Measurements from ENCODE around the gene KRTAP8-1.

Gene KRTAP8-1

GRCh38 chr21:30818837-30819610 is 6.0 kb upstream of the KRTAP8-1 start:
- DNase-seq (ENCODE audit: low read depth in 1 of 2, low spot score in 1 of 2), result no peak
- Histone ChIP-seq H3K27ac (replicated peaks) (no peak overlapping the region), H3K27me3 (ENCODE audit: insufficient read depth, poor library complexity, severe bottlenecking) (no peaks in the 10 kb centered on the region), H3K4me3 (replicated peaks; ENCODE audit: insufficient read depth, low read length) (no peak overlapping the region)
- no peak for TF ChIP-seq CTCF (IDR thresholded peaks at IDR 0.05; ENCODE audit: insufficient read depth, low read length)
- no peak for TF ChIP-seq SPI1 (IDR thresholded peaks at IDR 0.05; ENCODE audit: borderline replicate concordance, low read depth)
- no peak for TF ChIP-seq GABPA (IDR thresholded peaks at IDR 0.05; ENCODE audit: low read depth)
- no peak for TF ChIP-seq POLR2AphosphoS5 (IDR thresholded peaks at IDR 0.05; ENCODE audit: low read depth)
- no peak for TF ChIP-seq REST (IDR thresholded peaks at IDR 0.05; ENCODE audit: insufficient replicate concordance, low read depth)

- no peak for TF ChIP-seq SPI1 (IDR thresholded peaks at IDR 0.05; ENCODE audit: borderline replicate concordance, low read depth)
- TF ChIP-seq GABPA (IDR thresholded peaks at IDR 0.05; ENCODE audit: low read depth), result no peak
- no peak for TF ChIP-seq REST (IDR thresholded peaks at IDR 0.05; ENCODE audit: insufficient replicate concordance, low read depth)
- no peak overlapping the region for H3K27ac ChIP-seq (replicated peaks)
- no peak for DNase-seq (ENCODE audit: low read depth in 1 of 2, low spot score in 1 of 2)
- no peaks in the 10 kb centered on the region for H3K27me3 ChIP-seq (ENCODE audit: insufficient read depth, poor library complexity, severe bottlenecking)
- H3K4me3 ChIP-seq (replicated peaks; ENCODE audit: insufficient read depth, low read length), result no peak overlapping the region
Measured at GRCh38 chr21:30800605-30801004, 12.5 kb downstream of the KRTAP8-1 start.

GRCh38 chr21:30793581-30794314 is 19.3 kb downstream of the KRTAP8-1 start:
- H3K27me3 ChIP-seq (ENCODE audit: insufficient read depth, poor library complexity, severe bottlenecking), result no peaks in the 10 kb centered on the region
- TF ChIP-seq CTCF (IDR thresholded peaks at IDR 0.05; ENCODE audit: insufficient read depth, low read length), result no peak
- no peak for TF ChIP-seq POLR2AphosphoS5 (IDR thresholded peaks at IDR 0.05; ENCODE audit: low read depth)
- no peak for TF ChIP-seq REST (IDR thresholded peaks at IDR 0.05; ENCODE audit: insufficient replicate concordance, low read depth)
- no peak for TF ChIP-seq SPI1 (IDR thresholded peaks at IDR 0.05; ENCODE audit: borderline replicate concordance, low read depth)
- TF ChIP-seq GABPA (IDR thresholded peaks at IDR 0.05; ENCODE audit: low read depth), result no peak
- H3K27ac ChIP-seq (replicated peaks), result no peak overlapping the region
- H3K4me3 ChIP-seq (replicated peaks; ENCODE audit: insufficient read depth, low read length), result no peak overlapping the region
- DNase-seq (ENCODE audit: low read depth in 1 of 2, low spot score in 1 of 2), result no peak
